ENCODE measurements around the gene LAPTM5. TPM values are rescaled to one million over a fixed set of nuclear protein-coding genes. Genes with fewer than 3 reads are reported as not detected.

Gene LAPTM5
- total and polyA plus RNA-seq, 7 donors: 3.0 to 14.5 (median 13.1) TPM

DNA sequence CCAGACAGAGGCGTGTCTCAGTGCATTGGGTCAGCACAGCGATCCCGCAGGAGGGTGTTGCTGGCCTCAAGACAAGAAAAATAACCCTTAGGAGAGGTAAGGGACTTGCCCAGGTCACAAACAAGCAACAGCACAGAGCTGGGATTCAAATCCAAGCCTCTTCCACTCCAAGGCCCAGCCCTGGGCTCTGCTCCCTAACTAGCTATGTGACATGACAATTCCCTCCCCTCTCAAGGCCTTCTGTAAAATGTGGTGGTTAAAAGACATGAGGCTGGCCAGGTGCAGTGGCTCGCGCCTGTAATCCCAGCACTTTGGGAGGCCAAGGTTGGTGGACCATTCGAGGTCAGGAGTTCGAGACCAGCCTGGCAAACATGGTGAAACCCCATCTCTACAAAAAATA is 28.1 kb upstream of the LAPTM5 start:
- H3K9me3 ChIP-seq: no peaks in the 10 kb centered on the region
- H3K4me3 ChIP-seq: no peak overlapping the region
- TF ChIP-seq, protein P1, sequence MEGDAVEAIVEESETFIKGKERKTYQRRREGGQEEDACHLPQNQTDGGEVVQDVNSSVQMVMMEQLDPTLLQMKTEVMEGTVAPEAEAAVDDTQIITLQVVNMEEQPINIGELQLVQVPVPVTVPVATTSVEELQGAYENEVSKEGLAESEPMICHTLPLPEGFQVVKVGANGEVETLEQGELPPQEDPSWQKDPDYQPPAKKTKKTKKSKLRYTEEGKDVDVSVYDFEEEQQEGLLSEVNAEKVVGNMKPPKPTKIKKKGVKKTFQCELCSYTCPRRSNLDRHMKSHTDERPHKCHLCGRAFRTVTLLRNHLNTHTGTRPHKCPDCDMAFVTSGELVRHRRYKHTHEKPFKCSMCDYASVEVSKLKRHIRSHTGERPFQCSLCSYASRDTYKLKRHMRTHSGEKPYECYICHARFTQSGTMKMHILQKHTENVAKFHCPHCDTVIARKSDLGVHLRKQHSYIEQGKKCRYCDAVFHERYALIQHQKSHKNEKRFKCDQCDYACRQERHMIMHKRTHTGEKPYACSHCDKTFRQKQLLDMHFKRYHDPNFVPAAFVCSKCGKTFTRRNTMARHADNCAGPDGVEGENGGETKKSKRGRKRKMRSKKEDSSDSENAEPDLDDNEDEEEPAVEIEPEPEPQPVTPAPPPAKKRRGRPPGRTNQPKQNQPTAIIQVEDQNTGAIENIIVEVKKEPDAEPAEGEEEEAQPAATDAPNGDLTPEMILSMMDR (IDR thresholded peaks at IDR 0.05): no peak
- no peak overlapping the region for H3K27ac ChIP-seq
- H3K27me3 ChIP-seq (ENCODE audit: insufficient read depth in 3 of 3, low read length in 2 of 3): peaks cover 0 to 6% (median 0%) of the 10 kb centered on the region in 3 donors
- no peak for ATAC-seq
- intact Hi-C loops (cut with DNase I): loop anchor here in 1 of 2 donors (2.0 kb wide), 1 partner anchor 125 kb away; no protein-coding TSS in a partner anchor
- WGBS, 3 donors: 85 to 95% (median 92%) methylated on average over 7 of the region's 7 CpGs
- DNase-seq: no peak
- peaks cover 10% of the 10 kb centered on the region for H3K4me1 ChIP-seq
- H3K36me3 ChIP-seq (ENCODE audit: insufficient read depth in 1 of 2, low read depth in 1 of 2): no peaks in the 10 kb centered on the region

DNA sequence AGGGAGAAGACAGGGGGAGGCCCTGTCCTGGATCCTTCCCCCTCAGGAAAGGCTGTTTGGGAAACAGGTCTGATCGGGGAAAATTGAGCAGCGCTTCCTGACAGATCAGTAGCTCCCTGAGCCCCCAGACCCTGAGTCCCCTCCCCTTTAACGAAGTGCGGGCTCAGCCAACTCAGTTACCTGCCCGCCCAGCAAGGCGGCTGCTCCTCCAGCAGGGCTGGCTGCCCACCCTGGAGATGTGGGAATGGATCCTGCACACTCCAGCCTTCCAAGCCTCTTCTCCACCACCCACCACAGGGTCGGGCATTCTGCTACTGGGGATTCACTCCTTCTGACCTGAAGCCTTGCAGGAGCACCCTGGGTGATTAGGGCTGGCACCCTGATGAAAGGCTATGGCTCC is 27.6 kb upstream of the LAPTM5 start:
- Histone ChIP-seq H3K27ac (no peak overlapping the region), H3K4me1 (peaks cover 10% of the 10 kb centered on the region), H3K9me3 (no peaks in the 10 kb centered on the region), H3K36me3 (ENCODE audit: insufficient read depth in 1 of 2, low read depth in 1 of 2) (no peaks in the 10 kb centered on the region), H3K27me3 (ENCODE audit: insufficient read depth in 3 of 3, low read length in 2 of 3) (peaks cover 0 to 6% (median 0%) of the 10 kb centered on the region in 3 donors), H3K4me3 (no peak overlapping the region)
- WGBS, 3 donors: 92 to 97% (median 97%) methylated on average over 7 of the region's 7 CpGs
- DNase-seq (no peak), ATAC-seq (no peak)
- TF ChIP-seq, protein P1 (IDR thresholded peaks at IDR 0.05): no peak
- intact Hi-C loops (cut with DNase I): loop anchor here in 1 of 2 donors (2.0 kb wide), 1 partner anchor 126 kb away; no protein-coding TSS in a partner anchor

DNA sequence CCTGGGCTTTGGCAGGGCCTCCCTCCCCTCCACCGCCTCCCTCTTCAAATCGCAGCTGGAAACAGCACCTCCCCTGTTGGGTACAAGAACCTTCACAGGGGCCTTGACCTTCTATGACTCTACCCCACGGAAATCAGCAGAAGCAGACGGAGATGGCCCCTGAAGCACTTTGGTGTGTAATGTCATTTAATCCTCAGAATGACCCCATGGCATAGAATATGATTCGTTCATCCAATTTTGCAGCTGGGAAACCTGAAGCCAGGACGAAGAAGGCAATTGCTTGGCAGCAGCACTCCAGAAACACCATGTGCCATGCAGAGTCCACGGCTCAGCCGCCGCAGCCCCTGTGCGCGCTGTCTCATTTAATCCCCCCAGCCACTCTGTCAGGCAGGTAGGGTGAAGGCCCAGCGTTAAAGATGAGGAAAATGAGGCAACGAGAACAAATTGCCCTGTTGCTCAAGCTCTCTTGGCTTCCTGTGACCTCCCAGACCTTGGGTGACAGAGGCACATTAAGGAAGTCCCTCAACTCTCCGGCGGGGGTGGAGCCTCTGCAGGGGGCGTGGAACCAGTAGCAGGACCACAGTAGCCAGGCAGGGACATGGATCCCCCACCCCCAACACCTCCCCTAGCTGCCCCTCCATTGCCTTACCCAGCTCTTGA is 25.8 kb upstream of the LAPTM5 start:
- Histone ChIP-seq H3K9me3 (no peaks in the 10 kb centered on the region), H3K36me3 (ENCODE audit: insufficient read depth in 1 of 2, low read depth in 1 of 2) (no peaks in the 10 kb centered on the region), H3K4me3 (no peak overlapping the region), H3K4me1 (peaks cover 10% of the 10 kb centered on the region), H3K27me3 (ENCODE audit: insufficient read depth in 3 of 3, low read length in 2 of 3) (peaks cover 0 to 6% (median 0%) of the 10 kb centered on the region in 3 donors), H3K27ac (no peak overlapping the region)
- peak; percentile 58 to 73 for DNase-seq
- peak in 3 of 4 donors; percentile 9 to 30 (median 26) for ATAC-seq
- TF ChIP-seq, protein P1 (IDR thresholded peaks at IDR 0.05): no peak
- intact Hi-C loops (cut with DNase I): no loop called here
- 28 to 41% (median 30%) methylated on average over 16 of the region's 16 CpGs for WGBS, 3 donors

DNA sequence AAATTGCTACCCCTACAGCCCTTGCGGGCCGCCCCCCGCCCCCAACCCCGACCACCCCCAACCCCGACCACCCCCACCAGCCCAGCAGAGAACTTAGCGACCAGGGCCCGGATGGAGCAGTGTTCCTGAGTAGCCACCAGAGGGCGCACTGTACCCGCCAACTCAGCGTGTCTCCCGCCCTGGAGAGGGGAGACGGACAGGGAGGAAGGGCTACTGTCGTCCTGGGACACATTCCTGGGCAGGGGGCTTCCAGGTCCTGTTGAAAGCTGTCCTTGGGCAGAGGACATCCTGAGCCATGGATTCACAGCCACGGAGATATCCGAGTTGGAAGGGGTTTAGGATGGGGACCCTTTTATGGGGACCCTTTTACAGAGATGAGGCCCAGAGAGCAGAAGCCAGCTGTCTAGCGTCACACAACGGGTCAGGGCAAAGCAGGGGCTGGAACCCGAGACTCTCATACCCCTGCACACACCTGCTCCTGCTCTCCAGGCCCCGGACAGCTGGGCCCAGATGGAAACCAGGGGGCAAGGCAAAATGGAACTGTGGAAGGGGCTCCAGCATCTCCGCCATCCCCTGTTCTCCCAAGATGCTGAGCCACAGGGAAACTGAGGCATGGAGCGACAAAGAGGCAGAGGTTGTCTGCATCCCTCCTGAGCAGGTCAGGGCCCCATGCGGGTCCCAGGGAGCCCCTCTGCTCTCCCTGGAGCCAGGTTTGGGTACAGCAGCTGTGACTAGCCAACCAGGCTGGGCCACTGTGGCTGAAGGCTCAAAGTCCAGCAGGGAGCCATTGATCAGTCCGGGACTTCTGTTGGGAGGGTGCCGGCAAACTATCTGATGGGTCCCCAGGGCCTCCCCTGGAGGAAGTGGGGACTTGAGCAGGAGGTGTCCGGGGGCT is 25.0 kb upstream of the LAPTM5 start:
- TF ChIP-seq, protein P1 (IDR thresholded peaks at IDR 0.05): peak; percentile 64
- H3K36me3 ChIP-seq (ENCODE audit: insufficient read depth in 1 of 2, low read depth in 1 of 2): no peaks in the 10 kb centered on the region
- peaks cover 10% of the 10 kb centered on the region for H3K4me1 ChIP-seq
- WGBS, 3 donors: 8 to 16% (median 11%) methylated on average over 25 of the region's 25 CpGs
- intact Hi-C loops (cut with DNase I): loop anchor here in 1 of 2 donors (1.0 kb wide), 1 partner anchor 129 kb away; no protein-coding TSS in a partner anchor
- H3K27me3 ChIP-seq (ENCODE audit: insufficient read depth in 3 of 3, low read length in 2 of 3): peaks cover 0 to 6% (median 0%) of the 10 kb centered on the region in 3 donors
- ATAC-seq (peak; percentile 72 to 92 (median 86)), DNase-seq (peak; percentile 60 to 82)
- H3K27ac ChIP-seq: no peak overlapping the region
- no peak overlapping the region for H3K4me3 ChIP-seq
- no peaks in the 10 kb centered on the region for H3K9me3 ChIP-seq

Data from psoas muscle (tissue), 8 donors.